K562 (cell line): ENCODE measurements around the gene THEMIS. TPM values are rescaled to one million over a fixed set of nuclear protein-coding genes. Genes with fewer than 3 reads are reported as not detected.

Experiments used
- ATAC-seq: fragments of 200-7000 bp; cut with Tn5 transposase; 3 replicates; pipeline ENCODE4 v1.9.1; 2020; ENCODE audit warnings: moderate library complexity
- BruUV-seq: library from RNA; stranded (reverse); fragments of 400-500 nt; replicated peaks from 2 replicates; lab custom pipeline; 2021; lab: Mats Ljungman, UMichigan
- CTCF ChIA-PET: fragments of 300-600 bp; formaldehyde crosslinking; extraction: SDS; loops from one replicate; lab custom pipeline; 2021; ENCODE audit warnings: low intra/inter-chr PET ratio; lab: Yijun Ruan, JAX
- POLR2A ChIA-PET: fragments of 300-600, 350-650 bp; sonication (Branson Sonifier 250); formaldehyde crosslinking; extraction: SDS; loops from one replicate; lab custom pipeline; 2021; ENCODE audit warnings: antibody characterized with exemption, inconsistent platforms; lab: Yijun Ruan, JAX
- DNase-seq, 4 experiments: peaks; one replicate each; pipeline versions ENCODE4 v3.0.0 to v3.0.0-alpha.2; 2011 to 2018; ENCODE audit warnings: low spot score in 3 of 4, mixed read lengths in 3 of 4; ENCODE audit errors: extremely low read depth in 1 of 4
- FAIRE-seq: peaks from 2 replicates; lab custom pipeline; 2011; peaks lifted over from hg19 to GRCh38; lab: Jason Lieb, UNC
- H2AFZ ChIP-seq: 2 replicates; pipeline ENCODE4 v1.6.0; 2011; ENCODE audit warnings: low read depth, low read length, control low read depth, inconsistent platforms
- H3K27ac ChIP-seq: fragments of 200-600 bp; 3 replicates; pipeline ENCODE4 v1.8.0; 2011; ENCODE audit warnings: low read depth, mild to moderate bottlenecking, control low read depth, inconsistent platforms, low read length, moderate library complexity, mixed read lengths; ENCODE audit errors: extremely low read depth
- H3K27me3 ChIP-seq, 2 experiments: fragments of 300-600 bp in 1 of 2; 2 replicates in 1 of 2; 3 replicates in 1 of 2; pipeline versions ENCODE4 v1.6.0 to v1.8.0; 2011; ENCODE audit warnings: inconsistent platforms in 2 of 2, low read length in 2 of 2, mild to moderate bottlenecking in 1 of 2, mixed read lengths in 1 of 2, moderate library complexity in 1 of 2; ENCODE audit not compliant: control insufficient read depth in 2 of 2, insufficient read depth in 2 of 2
- H3K36me3 ChIP-seq: fragments of 300-600 bp; 3 replicates; pipeline ENCODE4 v1.8.0; 2011; ENCODE audit warnings: mild to moderate bottlenecking, low read length, inconsistent platforms; ENCODE audit not compliant: control insufficient read depth, insufficient read depth
- H3K4me1 ChIP-seq, 2 experiments: fragments of 200-600 bp in 1 of 2; replicated peaks in 1 of 2; 2 replicates in 1 of 2; 3 replicates in 1 of 2; pipeline versions ENCODE4 v1.5.1 to v1.8.0; 2011; ENCODE audit warnings: inconsistent platforms in 2 of 2, low read length in 2 of 2, mild to moderate bottlenecking in 1 of 2, mixed read lengths in 1 of 2, moderate library complexity in 1 of 2; ENCODE audit not compliant: control insufficient read depth in 2 of 2, insufficient read depth in 2 of 2
- H3K4me2 ChIP-seq: 2 replicates; pipeline ENCODE4 v1.6.1; 2011; ENCODE audit warnings: low read length, control low read depth, inconsistent platforms, mixed read lengths; ENCODE audit not compliant: insufficient read depth
- H3K4me3 ChIP-seq: fragments of 200-600 bp; sonication (generic), shearing (Covaris generic); 2 replicates; pipeline ENCODE4 v1.5.1; 2016; ENCODE audit warnings: control low read depth, inconsistent platforms
- H3K79me2 ChIP-seq: fragments of 200-600 bp; 3 replicates; pipeline ENCODE4 v1.8.0; 2011; ENCODE audit warnings: low read length, inconsistent platforms; ENCODE audit not compliant: control insufficient read depth, insufficient read depth
- H3K9ac ChIP-seq, 2 experiments: 2 replicates each; pipeline versions ENCODE4 v1.6.0 to v1.6.1; 2011; ENCODE audit warnings: low read depth in 2 of 2, low read length in 2 of 2, control low read depth in 1 of 2, inconsistent platforms in 1 of 2, mild to moderate bottlenecking in 1 of 2, mixed read lengths in 1 of 2; ENCODE audit not compliant: insufficient read depth in 1 of 2
- H3K9me1 ChIP-seq: one replicate; pipeline ENCODE4 v1.6.0; 2011; ENCODE audit warnings: inconsistent platforms, mild to moderate bottlenecking, low read length, moderate library complexity; ENCODE audit not compliant: control insufficient read depth, insufficient read depth
- H3K9me3 ChIP-seq: replicated peaks from 2 replicates; pipeline ENCODE4 v1.5.1; 2011; ENCODE audit warnings: low read depth, low read length, inconsistent platforms; ENCODE audit not compliant: control insufficient read depth, insufficient read depth
- H4K20me1 ChIP-seq: replicated peaks from 2 replicates; pipeline ENCODE4 v1.6.1; 2011; ENCODE audit warnings: low read length, inconsistent platforms, mixed read lengths; ENCODE audit not compliant: control insufficient read depth, insufficient read depth
- AFF4 ChIP-seq: sonication (generic); formaldehyde crosslinking; IDR thresholded peaks from 2 replicates; pipeline ENCODE4 v1.8.0; 2023; ENCODE audit warnings: mild to moderate bottlenecking, missing genetic modification reagents
- CC2D1A ChIP-seq: fragments of 450-650 bp; IDR thresholded peaks from 2 replicates; pipeline ENCODE4 v1.6.1; 2017; ENCODE audit warnings: mild to moderate bottlenecking
- CUX1 ChIP-seq: fragments of 200-800 bp; sonication (Bioruptor generic); IDR thresholded peaks from 2 replicates; pipeline ENCODE4 v1.6.1; 2016; ENCODE audit warnings: missing genetic modification characterization, missing compliant biosample characterization
- DDX20 ChIP-seq: fragments of 450-650 bp; IDR thresholded peaks from 2 replicates; pipeline ENCODE4 v1.6.1; 2016; ENCODE audit warnings: missing genetic modification characterization, low read depth, mild to moderate bottlenecking, missing compliant biosample characterization, moderate library complexity
- ESRRA ChIP-seq: fragments of 450-650 bp; IDR thresholded peaks from 2 replicates; pipeline ENCODE4 v1.6.1; 2014; ENCODE audit warnings: low read depth, mild to moderate bottlenecking, moderate library complexity, borderline replicate concordance
- ZBTB9 ChIP-seq: fragments of 450-650 bp; formaldehyde crosslinking; IDR thresholded peaks from 2 replicates; pipeline ENCODE4 v1.4.0; 2020; ENCODE audit warnings: mild to moderate bottlenecking, moderate library complexity
- WGBS: fragments of 100-300 bp; shearing (Covaris generic); methylation state at CpG from one replicate; pipeline ENCODE4 v1.1.6; 2016; ENCODE audit warnings: low coverage, mixed read lengths; ENCODE audit not compliant: insufficient coverage; ENCODE audit errors: missing lambda C conversion rate; 5-methylcytosine and 5-hydroxymethylcytosine counted together
- in situ Hi-C: fragments of 300-500 bp; cut with MboI; formaldehyde crosslinking; loops from 4 replicates; pipeline ENCODE4 v1.15.0; 2018; ENCODE audit warnings: inconsistent platforms, mixed read lengths
- intact Hi-C: fragments of 100-400 bp; cut with micrococcal nuclease; formaldehyde crosslinking; loops from 2 replicates; pipeline ENCODE4 v1.14.2; 2022
- polyA plus RNA-seq, 8 experiments: library from polyadenylated mRNA; depleted of rRNA in 4 of 8; stranded (reverse) in 5 of 8; unstranded in 3 of 8; fragments of >200 nt; fragmentation: Nextera tagmentation in 2 of 8; fragmentation: Illumina TruSeq in 1 of 8; extraction: Ambion mirVana in 2 of 8; extraction: Trizol in 1 of 8; gene quantifications; 2 replicates each; pipeline versions ENCODE4 v1.2.1 to v1.2.3, GENCODE V29; 2011 to 2014; ENCODE audit warnings: inconsistent platforms in 1 of 8, missing spikeins in 1 of 8
- total RNA-seq, 7 experiments: library from RNA; depleted of rRNA in 6 of 7; stranded (reverse); fragments of >200 nt in 6 of 7; fragmentation: Illumina TruSeq in 2 of 7; extraction: Trizol in 2 of 7; gene quantifications; 2 replicates each; pipeline versions ENCODE4 v1.2.1 to v1.2.3, GENCODE V29; 2011 to 2021; ENCODE audit warnings: low replicate concordance in 1 of 7

THEMIS gene
- total and polyA plus RNA-seq, 9 of the 15 experiments (the other 6 are each of a cell fraction or from before 2014, with no cell fraction given), result 0.09 TPM; not detected in 8

GRCh38 chr6:127775371-127775770, 125.5 kb downstream of the THEMIS start (continued):
- TF ChIP-seq CUX1 (CRISPR knock-in tag) (no peak), DDX20 (no peak), ZBTB9 (no peak)

GRCh38 chr6:127768745-127769144, 132.1 kb downstream of the THEMIS start:
- in situ Hi-C loops, result no loop called here
- no peak for FAIRE-seq

More at GRCh38 chr6:127768745-127769144, 132.1 kb downstream of the THEMIS start:
- Histone ChIP-seq H3K79me2 (no peaks in the 10 kb centered on the region), H3K27me3 (no peaks in the 10 kb centered on the region), H3K36me3 (no peaks in the 10 kb centered on the region), H3K27ac (no peak overlapping the region), H3K4me1 (no peaks in the 10 kb centered on the region), H4K20me1 (no peaks in the 10 kb centered on the region), H2AFZ (no peak overlapping the region), H3K9me1 (no peaks in the 10 kb centered on the region), H3K4me2 (no peak overlapping the region), H3K9ac (no peak overlapping the region), H3K9me3 (no peaks in the 10 kb centered on the region; the same call in 1 of the 2 replicates), H3K4me3 (no peak overlapping the region)
- BruUV-seq, result no TSS peak
- ATAC-seq (no peak), DNase-seq (no peak)
- TF ChIP-seq AFF4 (CRISPR knock-in tag) (no peak), CC2D1A (no peak), ESRRA (no peak)
- intact Hi-C loops, result no loop called here
- WGBS, result 1% methylated on average over 4 of the region's 4 CpGs
- ChIA-PET CTCF (no interaction called here), POLR2A (no interaction called here)
